Measurements from ENCODE around the gene RGS14. TPM values are rescaled to one million over a fixed set of nuclear protein-coding genes. Genes with fewer than 3 reads are reported as not detected.
"Not testable (repeated sequence)": the region's sequence is repeated elsewhere in the genome, so short reads cannot be mapped to it uniquely, and the experiment has no call there.

RGS14 gene
- total RNA-seq, 8 experiments from 2014 or later, result 2.3 to 23.9 (median 4.7) TPM

- H3K4me1 ChIP-seq (replicated peaks in 1 of 2), result peaks cover 0 to 5% of the 10 kb centered on the region in 2 donors
- no peak overlapping the region for H3K4me3 ChIP-seq
- ATAC-seq (replicated peaks in 6 of 8), result no peak
- no peak overlapping the region for H3K27ac ChIP-seq
- in situ Hi-C loops (cut with MboI; ENCODE audit: low pct_unique_long_range_greater_than_20kb in 2 of 9, low sequenced_read_pairs in 9 of 9, unreplicated experiment in 9 of 9), result no loop called here
- WGBS, 10 experiments, result 37 to 89% (median 68%) methylated on average over 1 to 2 of the region's 3 CpGs; no CpG with 5 or more reads in 4 of the 10 experiments
These were observed 978 bp upstream of the RGS14 start for GRCh38 chr5:177356746-177357145.

DNA sequence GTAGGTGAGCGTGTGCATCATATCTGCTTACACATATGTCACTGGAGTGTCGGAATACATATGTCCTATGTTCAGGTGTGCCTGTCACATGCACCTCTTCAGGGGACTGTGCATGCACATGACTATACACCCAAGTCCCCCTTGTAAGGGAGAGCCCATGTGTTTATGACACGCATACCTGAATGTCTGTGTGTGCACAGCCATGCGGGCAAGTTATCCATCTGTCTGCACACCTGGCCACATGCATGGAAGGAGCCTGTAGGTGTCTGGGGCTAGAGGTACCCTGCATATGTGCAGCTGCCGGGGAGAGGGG lies 622 bp upstream of the RGS14 start:
- in situ Hi-C loops (cut with MboI; ENCODE audit: low pct_unique_long_range_greater_than_20kb in 2 of 9, low sequenced_read_pairs in 9 of 9, unreplicated experiment in 9 of 9), result no loop called here
- peak in 1 of 8 experiments; percentile 8 for ATAC-seq (replicated peaks in 6 of 8)
- 67 to 88% (median 80%) methylated on average over 1 of the region's 5 CpGs; no CpG with 5 or more reads in 7 of the 10 experiments for WGBS, 10 experiments
- H3K4me1 ChIP-seq (replicated peaks in 1 of 2), result peaks cover 0 to 4% of the 10 kb centered on the region in 2 donors
- H3K27ac ChIP-seq, result no peak overlapping the region
- no peak overlapping the region for H3K4me3 ChIP-seq

DNA sequence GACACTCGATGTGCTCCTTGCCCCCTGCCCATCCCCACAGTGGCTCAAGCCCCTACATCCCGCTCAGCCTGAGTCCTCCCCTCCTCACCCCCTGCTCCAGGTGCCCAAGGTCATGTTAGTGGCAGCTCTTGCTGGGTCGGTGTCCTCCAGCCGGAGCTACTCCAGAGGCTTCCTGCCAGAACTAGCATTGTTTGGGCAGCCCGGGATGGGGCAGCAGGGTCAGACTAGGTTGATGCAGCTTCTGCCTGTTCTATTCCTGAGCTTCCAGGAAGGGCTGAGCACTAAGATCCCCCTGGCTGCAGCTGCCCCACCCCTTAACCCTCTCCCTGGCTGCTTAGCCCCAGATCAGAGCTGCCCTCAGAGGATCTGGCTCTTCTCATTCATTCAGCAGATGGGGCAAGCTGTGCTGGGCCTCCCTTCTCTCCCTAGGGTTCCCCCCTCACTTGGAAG lies 671 bp downstream of the RGS14 start:
- peak in 4 of 8 experiments; percentile 4 to 62 (median 10) for ATAC-seq (replicated peaks in 6 of 8)
- Histone ChIP-seq H3K4me3 (no peak overlapping the region), H3K27ac (no peak overlapping the region), H3K4me1 (replicated peaks in 1 of 2) (peaks cover 0 to 7% of the 10 kb centered on the region in 2 donors)
- no CpG with 5 or more reads among the region's 5 CpGs for WGBS, 10 experiments
- in situ Hi-C loops (cut with MboI; ENCODE audit: low pct_unique_long_range_greater_than_20kb in 2 of 9, low sequenced_read_pairs in 9 of 9, unreplicated experiment in 9 of 9), result no loop called here

DNA sequence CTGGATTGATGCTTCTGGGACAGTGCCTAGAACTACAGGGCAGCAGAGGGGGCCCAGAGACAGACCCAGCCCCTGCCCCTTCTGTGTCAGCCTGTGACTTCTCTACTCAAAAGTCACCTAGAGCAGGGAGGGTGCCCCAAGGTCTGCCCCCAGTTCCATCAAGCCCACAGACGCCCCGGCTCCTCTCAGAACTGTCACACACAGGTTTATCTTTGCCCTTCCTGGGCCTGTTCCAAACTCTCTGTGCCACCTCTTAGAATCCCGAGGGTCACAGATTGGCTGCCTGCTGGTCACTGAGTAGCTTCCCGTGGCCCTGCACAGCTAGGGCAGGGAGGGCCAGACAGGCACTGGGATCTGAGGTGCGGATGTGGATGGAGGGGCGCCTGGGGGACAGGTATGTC lies 1.7 kb downstream of the RGS14 start:
- WGBS, 10 experiments, result 71 to 100% methylated on average over 1 to 3 of the region's 6 CpGs; no CpG with 5 or more reads in 8 of the 10 experiments
- in situ Hi-C loops (cut with MboI; ENCODE audit: low pct_unique_long_range_greater_than_20kb in 2 of 9, low sequenced_read_pairs in 9 of 9, unreplicated experiment in 9 of 9), result no loop called here
- ATAC-seq (replicated peaks in 6 of 8), result no peak
- Histone ChIP-seq H3K4me3 (no peak overlapping the region), H3K27ac (no peak overlapping the region), H3K4me1 (replicated peaks in 1 of 2) (peaks cover 0 to 7% of the 10 kb centered on the region in 2 donors)

GRCh38 chr5:177359860-177360259 lies 2.1 kb downstream of the RGS14 start:
- Histone ChIP-seq H3K27ac (no peak overlapping the region), H3K4me3 (no peak overlapping the region), H3K4me1 (replicated peaks in 1 of 2) (peaks cover 0 to 7% of the 10 kb centered on the region in 2 donors)
- in situ Hi-C loops (cut with MboI; ENCODE audit: low pct_unique_long_range_greater_than_20kb in 2 of 9, low sequenced_read_pairs in 9 of 9, unreplicated experiment in 9 of 9), result no loop called here
- ATAC-seq (replicated peaks in 6 of 8), result no peak
- 14 to 60% (median 50%) methylated on average over 1 to 3 of the region's 3 CpGs; no CpG with 5 or more reads in 7 of the 10 experiments for WGBS, 10 experiments

GRCh38 chr5:177360740-177361139 lies 3.0 kb downstream of the RGS14 start:
- in situ Hi-C loops (cut with MboI; ENCODE audit: low pct_unique_long_range_greater_than_20kb in 2 of 9, low sequenced_read_pairs in 9 of 9, unreplicated experiment in 9 of 9), result not testable (repeated sequence)

GRCh38 chr5:177361418-177362291 lies 3.9 kb downstream of the RGS14 start:
- in situ Hi-C loops (cut with MboI; ENCODE audit: low pct_unique_long_range_greater_than_20kb in 2 of 9, low sequenced_read_pairs in 9 of 9, unreplicated experiment in 9 of 9), result no loop called here
- Histone ChIP-seq H3K4me3 (no peak overlapping the region), H3K4me1 (replicated peaks in 1 of 2) (peaks cover 4 to 14% of the 10 kb centered on the region in 2 donors), H3K27ac (no peak overlapping the region)
- WGBS, 10 experiments, result 20 to 100% (median 89%) methylated on average over 1 to 5 of the region's 6 CpGs; no CpG with 5 or more reads in 6 of the 10 experiments
- ATAC-seq (replicated peaks in 6 of 8), result no peak

More at GRCh38 chr5:177360740-177361139, 3.0 kb downstream of the RGS14 start:
- H3K4me1 ChIP-seq (replicated peaks in 1 of 2); H3K4me3 ChIP-seq; ATAC-seq (replicated peaks in 6 of 8); H3K27ac ChIP-seq: not testable (repeated sequence)
- 73 to 80% (median 80%) methylated on average over 2 to 4 of the region's 7 CpGs; no CpG with 5 or more reads in 7 of the 10 experiments for WGBS, 10 experiments

- H3K27ac ChIP-seq, result no peak overlapping the region
- H3K4me1 ChIP-seq (replicated peaks in 1 of 2), result peaks cover 7 to 14% of the 10 kb centered on the region in 2 donors
- no peak overlapping the region for H3K4me3 ChIP-seq
- ATAC-seq (replicated peaks in 6 of 8), result no peak
- in situ Hi-C loops (cut with MboI; ENCODE audit: low pct_unique_long_range_greater_than_20kb in 2 of 9, low sequenced_read_pairs in 9 of 9, unreplicated experiment in 9 of 9), result no loop called here
- 17 to 100% (median 80%) methylated on average over 1 to 3 of the region's 8 CpGs; no CpG with 5 or more reads in 5 of the 10 experiments for WGBS, 10 experiments
These were observed 4.5 kb downstream of the RGS14 start for GRCh38 chr5:177362292-177362609.

DNA sequence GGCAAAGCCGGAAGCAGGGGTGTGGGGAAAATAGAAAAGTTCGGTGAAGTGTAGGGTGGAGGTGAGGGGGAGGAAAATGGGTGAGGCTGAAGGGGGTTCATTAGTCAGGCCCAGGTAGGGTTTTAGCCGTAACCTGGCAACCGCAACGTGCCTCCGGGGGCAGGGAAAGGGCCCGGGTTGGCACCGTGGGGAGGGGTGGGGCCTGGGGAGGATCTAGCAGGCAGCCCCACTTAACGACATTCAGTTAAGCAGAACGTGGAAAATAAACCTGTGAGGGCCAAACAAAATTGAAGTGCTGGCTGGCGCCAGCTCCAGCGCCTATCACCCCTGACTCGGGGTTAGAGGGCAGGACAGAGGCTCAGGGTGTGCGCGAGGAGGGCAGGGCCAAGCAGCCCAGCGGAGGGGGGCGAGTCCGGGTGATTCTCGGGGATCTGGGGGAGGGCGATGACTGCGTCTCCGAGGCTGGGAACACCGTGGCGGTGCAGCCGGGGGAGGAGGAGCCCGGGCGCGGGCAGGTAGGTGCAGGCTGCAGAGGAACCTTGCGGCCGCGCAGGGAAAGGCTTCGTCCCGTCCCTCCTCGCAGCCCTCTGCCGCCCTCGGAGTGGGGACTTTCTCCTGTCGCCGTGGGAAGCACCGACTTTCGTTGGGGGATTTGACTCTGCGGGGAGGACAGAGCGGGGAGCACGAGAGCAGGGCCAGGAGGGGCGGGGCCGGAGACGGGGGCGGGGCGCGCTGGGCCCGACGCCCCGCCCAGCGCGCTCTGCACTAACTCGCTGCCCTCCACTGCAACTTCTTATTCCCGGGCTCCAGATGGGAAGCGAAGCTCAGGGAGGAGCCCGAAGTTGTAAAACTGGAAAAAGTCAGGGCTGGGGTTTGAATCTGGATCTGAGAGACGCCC lies 5.1 kb downstream of the RGS14 start:
- in situ Hi-C loops (cut with MboI; ENCODE audit: low pct_unique_long_range_greater_than_20kb in 2 of 9, low sequenced_read_pairs in 9 of 9, unreplicated experiment in 9 of 9), result no loop called here
- Histone ChIP-seq H3K27ac (no peak overlapping the region), H3K4me1 (replicated peaks in 1 of 2) (peaks cover 12 to 20% of the 10 kb centered on the region in 2 donors), H3K4me3 (peak overlapping the region in 3 of 5 donors; percentile 9 to 28 (median 18))
- peak in 7 of 8 experiments; percentile 13 to 60 (median 19) for ATAC-seq (replicated peaks in 6 of 8)
- WGBS, 10 experiments, result 0 to 33% (median 8%) methylated on average over 3 to 13 of the region's 59 CpGs; no CpG with 5 or more reads in 7 of the 10 experiments

- Histone ChIP-seq H3K27ac (no peak overlapping the region), H3K4me3 (peak overlapping the region in 1 of 5 donors; percentile 28), H3K4me1 (replicated peaks in 1 of 2) (peaks cover 12 to 17% of the 10 kb centered on the region in 2 donors)
- in situ Hi-C loops (cut with MboI; ENCODE audit: low pct_unique_long_range_greater_than_20kb in 2 of 9, low sequenced_read_pairs in 9 of 9, unreplicated experiment in 9 of 9), result no loop called here
- no peak for ATAC-seq (replicated peaks in 6 of 8)
- 10 to 60% (median 21%) methylated on average over 1 to 10 of the region's 10 CpGs for WGBS, 10 experiments
These were observed 5.8 kb downstream of the RGS14 start for GRCh38 chr5:177363565-177363964.

DNA sequence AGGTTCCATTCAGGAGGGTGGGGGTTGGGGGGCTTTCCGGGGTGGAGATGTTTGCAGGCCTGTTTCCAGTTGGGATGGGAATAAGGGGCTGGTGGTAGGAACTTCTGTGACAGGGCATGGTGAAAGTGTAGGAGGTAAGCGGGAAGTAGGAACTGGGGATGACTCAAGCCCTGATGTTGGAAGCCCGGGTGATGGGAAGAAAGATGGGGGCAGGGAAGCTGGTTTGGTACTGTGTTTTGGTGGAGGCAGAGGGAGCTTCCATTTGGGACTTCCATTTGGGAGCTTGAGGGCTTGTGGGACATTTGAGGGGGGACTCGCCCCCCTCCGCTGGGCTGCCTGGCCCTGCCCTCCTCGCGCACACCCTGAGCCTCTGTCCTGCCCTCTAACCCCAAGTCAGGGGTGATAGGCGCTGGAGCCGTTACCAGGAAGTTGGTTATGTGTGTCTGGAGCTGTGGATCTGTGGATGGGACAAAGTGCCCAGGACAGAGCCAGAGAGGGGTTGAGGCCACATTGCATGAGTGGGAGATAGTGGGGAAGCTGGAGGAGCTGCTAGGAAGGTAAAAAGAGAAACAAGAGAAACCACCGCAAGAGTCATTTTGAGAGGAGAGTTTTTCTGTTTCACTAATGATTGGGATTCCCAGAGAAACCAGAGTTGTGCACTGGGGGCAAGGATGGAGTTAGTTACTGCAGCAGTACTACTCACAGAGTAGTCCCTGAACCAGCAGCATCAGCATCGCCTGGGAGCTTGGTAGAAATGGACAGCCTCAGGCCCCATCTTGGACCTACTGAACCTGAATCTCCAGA lies 6.6 kb downstream of the RGS14 start:
- H3K4me1 ChIP-seq (replicated peaks in 1 of 2), result peaks cover 12 to 17% of the 10 kb centered on the region in 2 donors
- no peak for ATAC-seq (replicated peaks in 6 of 8)
- H3K27ac ChIP-seq, result no peak overlapping the region
- no peak overlapping the region for H3K4me3 ChIP-seq
- in situ Hi-C loops (cut with MboI; ENCODE audit: low pct_unique_long_range_greater_than_20kb in 2 of 9, low sequenced_read_pairs in 9 of 9, unreplicated experiment in 9 of 9), result no loop called here
- WGBS, 10 experiments, result 40 to 100% (median 92%) methylated on average over 1 to 7 of the region's 11 CpGs; no CpG with 5 or more reads in 3 of the 10 experiments

DNA sequence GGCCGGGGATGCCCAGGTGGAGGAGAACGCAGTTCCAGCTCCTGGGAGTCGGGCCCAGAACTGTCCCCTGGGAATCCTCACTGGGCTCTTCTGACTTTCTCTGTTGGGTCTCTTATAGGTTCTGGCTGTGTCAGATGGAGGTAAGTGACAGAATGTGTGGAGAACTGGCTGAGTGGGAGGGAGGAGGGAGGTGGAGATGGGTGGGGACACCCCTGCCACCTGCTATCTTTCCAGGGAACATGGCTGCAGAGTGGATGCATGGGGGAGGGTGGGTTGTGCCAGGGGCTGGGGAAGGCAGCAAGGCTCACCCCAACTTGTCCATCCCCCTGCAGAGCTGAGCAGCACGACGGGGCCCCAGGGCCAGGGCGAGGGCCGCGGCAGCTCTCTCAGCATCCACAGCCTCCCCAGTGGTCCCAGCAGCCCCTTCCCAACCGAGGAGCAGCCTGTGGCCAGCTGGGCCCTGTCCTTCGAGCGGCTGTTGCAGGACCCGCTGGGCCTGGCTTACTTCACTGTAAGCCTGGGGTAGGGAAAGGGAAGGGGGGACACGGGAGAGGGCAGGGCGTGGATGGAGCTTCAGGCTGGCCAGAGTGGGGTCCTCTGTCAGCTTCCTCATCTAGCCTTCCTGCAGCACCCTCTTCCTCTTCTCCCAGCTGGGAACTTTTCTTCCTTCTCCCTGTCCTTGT lies 8.3 kb downstream of the RGS14 start:
- ATAC-seq (replicated peaks in 6 of 8), result no peak
- H3K4me1 ChIP-seq (replicated peaks in 1 of 2), result peaks cover 12 to 17% of the 10 kb centered on the region in 2 donors
- peak overlapping the region in 1 of 2 donors; percentile 58 for H3K27ac ChIP-seq
- 40 to 100% (median 80%) methylated on average over 1 of the region's 14 CpGs; no CpG with 5 or more reads in 7 of the 10 experiments for whole genome bisulfite sequencing, 10 experiments
- no peak overlapping the region for H3K4me3 ChIP-seq
- in situ Hi-C loops (cut with MboI; ENCODE audit: low pct_unique_long_range_greater_than_20kb in 2 of 9, low sequenced_read_pairs in 9 of 9, unreplicated experiment in 9 of 9), result no loop called here

All from motor neuron (in vitro differentiated cells).